ENCODE results near the gene PITX1. TPM values are rescaled to one million over a fixed set of nuclear protein-coding genes. Genes with fewer than 3 reads are reported as not detected.

PITX1 gene
- total RNA-seq, 1 experiment from 2014 or later: 60.2 TPM

DNA sequence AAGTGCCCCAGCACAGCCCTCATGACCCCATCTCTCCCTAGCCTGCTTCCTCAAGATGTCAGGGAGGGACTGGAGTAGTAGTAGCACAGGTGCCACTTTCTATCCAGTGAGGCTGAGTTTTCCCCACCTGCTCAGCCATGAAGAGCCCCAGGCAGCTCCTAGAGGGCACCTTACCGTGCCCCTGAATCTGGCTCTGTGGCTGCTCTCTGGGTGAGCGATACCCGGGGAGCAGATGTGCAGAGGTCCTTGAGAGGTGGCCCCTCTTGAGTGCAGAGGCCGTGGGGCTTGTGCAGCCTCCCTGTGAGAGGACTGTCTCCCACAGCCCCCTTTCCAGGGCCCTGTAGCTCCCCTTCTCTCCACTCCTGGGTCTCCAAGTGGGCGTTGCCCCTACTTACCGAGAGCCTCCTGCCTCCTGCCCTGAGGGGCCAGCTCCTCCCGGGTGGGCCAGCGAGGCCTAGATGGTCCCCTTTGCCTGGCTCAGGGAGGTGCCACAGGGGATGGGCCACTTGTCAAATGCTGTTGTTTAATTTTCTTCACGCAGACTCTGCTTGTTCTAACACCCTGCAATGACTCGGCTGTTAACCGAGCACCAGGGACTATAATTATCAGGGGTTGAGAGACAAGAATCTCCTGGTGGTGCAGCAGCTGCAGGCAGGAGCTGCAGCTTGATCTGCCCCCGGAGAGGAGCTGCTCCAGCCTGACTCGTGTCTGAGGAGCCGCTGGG is 29.6 kb upstream of the PITX1 start:
- in situ Hi-C loops (cut with HindIII; ENCODE audit: low sequenced_read_pairs): no loop called here
- DNase-seq (ENCODE audit: low spot score): no peak

GRCh38 chr5:135063056-135063445 is 29.0 kb upstream of the PITX1 start:
- in situ Hi-C loops (cut with HindIII; ENCODE audit: low sequenced_read_pairs): no loop called here

GRCh38 chr5:135062216-135063055 is 28.4 kb upstream of the PITX1 start:
- in situ Hi-C loops (cut with HindIII; ENCODE audit: low sequenced_read_pairs): no loop called here
- DNase-seq (ENCODE audit: low spot score): no peak

More at GRCh38 chr5:135063056-135063445, 29.0 kb upstream of the PITX1 start:
- no peak for DNase-seq (ENCODE audit: low spot score)

DNA sequence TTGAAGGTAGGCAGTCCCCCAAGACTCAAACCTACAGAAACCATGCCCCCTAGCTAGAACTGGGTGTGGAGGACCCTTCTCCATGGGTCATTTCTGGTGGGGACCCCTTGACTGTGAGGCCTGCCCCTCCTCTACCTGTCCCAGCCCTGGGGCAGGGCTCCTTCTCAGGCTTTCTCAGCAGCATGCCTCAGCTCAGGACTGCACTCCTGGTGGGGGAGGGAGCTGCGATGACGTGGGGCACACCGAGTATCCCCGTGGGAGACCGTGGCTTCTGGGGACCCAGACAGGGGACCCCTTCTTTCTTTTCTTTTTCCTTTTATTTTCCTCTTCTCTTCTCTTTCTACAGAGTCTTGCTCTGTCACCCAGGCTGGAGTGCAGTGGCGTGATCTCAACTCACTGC is 27.0 kb upstream of the PITX1 start:
- in situ Hi-C loops (cut with HindIII; ENCODE audit: low sequenced_read_pairs): no loop called here
- no peak for DNase-seq (ENCODE audit: low spot score)

- no peak for DNase-seq (ENCODE audit: low spot score)
- in situ Hi-C loops (cut with HindIII; ENCODE audit: low sequenced_read_pairs): no loop called here
Measured at GRCh38 chr5:135060021-135060420, 26.0 kb upstream of the PITX1 start.

DNA sequence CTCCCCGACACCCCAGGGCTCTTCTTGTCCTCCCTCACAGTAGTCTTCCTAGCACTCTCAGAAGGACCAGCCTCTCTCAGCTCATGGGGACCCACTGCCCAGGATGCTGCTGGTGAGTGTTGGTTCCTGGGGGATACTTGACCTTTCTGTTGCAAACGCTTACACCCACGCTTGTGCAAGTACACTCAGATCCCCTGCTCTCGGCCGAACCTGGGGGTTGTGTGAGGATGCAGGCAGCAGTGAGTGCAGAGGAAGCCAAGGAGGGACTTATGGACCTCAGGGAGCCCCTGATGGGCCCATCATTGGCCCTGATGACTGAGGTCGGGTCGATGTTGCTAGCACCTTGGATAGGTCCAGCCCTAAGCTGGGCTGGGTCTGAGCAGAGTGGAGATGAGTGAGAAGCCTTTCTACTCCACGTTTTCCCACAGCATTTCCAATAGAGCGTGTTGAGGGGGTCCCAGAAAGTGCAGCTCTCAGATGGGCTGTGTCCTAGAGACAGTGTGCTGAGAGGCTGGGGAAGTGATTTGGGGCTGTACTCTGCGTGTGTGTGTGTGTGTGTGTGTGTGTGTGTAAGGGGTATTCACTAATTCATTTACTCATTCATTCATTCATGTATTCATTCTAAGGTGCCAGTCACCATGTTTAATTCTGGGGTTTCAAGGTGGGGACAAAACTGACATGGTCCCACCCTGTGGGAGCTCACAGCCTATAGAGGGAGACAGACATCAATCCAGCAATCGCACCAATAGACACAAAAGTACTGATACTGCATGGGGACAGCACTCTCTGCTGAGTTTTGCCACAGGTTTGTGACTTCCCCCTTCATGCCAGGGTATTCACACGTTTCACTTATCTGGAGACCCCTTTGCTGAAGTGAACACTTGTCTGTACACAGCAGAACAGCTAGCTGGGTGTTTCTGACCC is 25.2 kb upstream of the PITX1 start:
- in situ Hi-C loops (cut with HindIII; ENCODE audit: low sequenced_read_pairs): no loop called here
- no peak for DNase-seq (ENCODE audit: low spot score)

- in situ Hi-C loops (cut with HindIII; ENCODE audit: low sequenced_read_pairs): no loop called here
- DNase-seq (ENCODE audit: low spot score): no peak
Measured at GRCh38 chr5:135058331-135058732, 24.3 kb upstream of the PITX1 start.

DNA sequence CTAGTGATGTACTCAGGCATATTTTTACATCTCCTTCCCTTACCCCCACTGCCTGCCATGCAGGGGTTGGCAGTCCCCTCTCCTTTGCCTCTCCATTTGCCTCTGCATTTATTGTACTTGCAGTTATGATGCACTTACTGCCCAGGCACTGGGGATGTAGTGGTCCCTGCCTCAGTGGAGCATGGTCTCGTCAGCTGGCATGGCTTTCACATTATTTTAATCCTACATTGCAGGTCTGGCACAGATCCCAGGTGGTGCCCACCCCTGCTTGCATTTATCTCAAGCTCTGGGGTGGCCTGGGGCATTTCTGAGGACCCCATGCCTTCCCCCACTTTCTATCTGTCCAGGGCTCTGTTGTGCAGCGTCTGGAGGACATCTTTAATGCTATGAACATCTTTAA is 23.2 kb upstream of the PITX1 start:
- in situ Hi-C loops (cut with HindIII; ENCODE audit: low sequenced_read_pairs): no loop called here
- DNase-seq (ENCODE audit: low spot score): no peak

GRCh38 chr5:135056316-135057030 is 22.4 kb upstream of the PITX1 start:
- in situ Hi-C loops (cut with HindIII; ENCODE audit: low sequenced_read_pairs): no loop called here
- no peak for DNase-seq (ENCODE audit: low spot score)

DNA sequence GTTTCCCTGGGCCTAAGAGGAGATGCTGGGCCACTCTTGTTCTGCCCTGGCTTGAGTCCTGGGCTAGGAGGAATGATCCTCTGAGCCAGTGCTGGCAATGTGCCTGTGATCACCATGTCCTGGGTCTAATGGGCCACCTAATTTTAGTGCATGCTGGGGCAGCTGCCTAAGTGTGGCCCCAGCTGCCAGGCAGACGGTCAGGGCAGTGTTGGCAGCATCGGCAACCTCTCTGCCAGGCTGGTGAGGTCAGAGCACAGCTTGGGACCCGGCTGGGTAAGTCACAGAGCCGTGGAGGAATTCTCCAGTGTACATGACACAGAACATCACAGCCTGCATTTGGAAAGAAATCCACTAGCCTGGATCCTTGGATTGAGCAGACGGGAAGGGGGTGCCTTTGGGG is 21.4 kb upstream of the PITX1 start:
- in situ Hi-C loops (cut with HindIII; ENCODE audit: low sequenced_read_pairs): no loop called here
- no peak for DNase-seq (ENCODE audit: low spot score)

DNA sequence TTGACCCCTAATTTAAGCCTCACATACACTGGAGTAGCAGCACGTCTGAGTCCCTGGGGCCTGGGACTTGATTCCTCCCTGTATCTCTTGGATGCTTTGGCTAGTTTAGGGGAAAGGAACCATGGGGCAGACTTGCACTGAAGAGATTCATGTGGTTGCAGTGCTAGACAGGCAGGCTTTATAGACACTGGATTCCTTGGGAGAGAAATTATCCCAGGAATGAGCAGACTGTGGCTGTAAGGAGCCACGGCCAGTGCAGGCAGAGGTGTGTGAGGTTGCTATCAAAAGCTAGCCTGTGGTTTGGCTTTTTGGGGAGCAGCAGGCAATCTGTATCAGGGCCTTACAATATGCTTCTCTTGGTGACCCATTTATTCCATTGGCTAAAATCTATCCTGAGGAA is 20.5 kb upstream of the PITX1 start:
- no peak for DNase-seq (ENCODE audit: low spot score)
- in situ Hi-C loops (cut with HindIII; ENCODE audit: low sequenced_read_pairs): no loop called here

GRCh38 chr5:135053989-135054388 is 20.0 kb upstream of the PITX1 start:
- in situ Hi-C loops (cut with HindIII; ENCODE audit: low sequenced_read_pairs): no loop called here
- DNase-seq (ENCODE audit: low spot score): no peak

DNA sequence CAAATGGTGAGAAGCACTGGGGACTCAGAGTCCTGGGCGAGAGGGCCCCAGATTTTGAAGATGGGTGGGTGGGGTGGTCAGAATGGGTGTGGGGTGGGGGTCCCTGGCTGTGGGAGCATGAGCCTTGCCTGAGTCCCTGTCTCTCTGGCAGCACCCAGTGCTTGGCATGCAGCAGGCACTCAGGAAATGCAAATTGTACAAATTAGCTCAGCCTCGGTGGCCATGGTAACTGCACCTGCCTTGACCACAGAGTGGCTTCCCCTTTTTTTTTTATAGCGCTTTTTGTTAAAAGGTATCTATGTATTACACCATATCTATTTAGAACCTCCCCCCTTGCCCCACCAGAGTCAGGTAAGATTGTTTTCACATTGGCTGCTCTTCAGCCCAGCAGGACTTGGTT is 19.2 kb upstream of the PITX1 start:
- in situ Hi-C loops (cut with HindIII; ENCODE audit: low sequenced_read_pairs): no loop called here

DNA sequence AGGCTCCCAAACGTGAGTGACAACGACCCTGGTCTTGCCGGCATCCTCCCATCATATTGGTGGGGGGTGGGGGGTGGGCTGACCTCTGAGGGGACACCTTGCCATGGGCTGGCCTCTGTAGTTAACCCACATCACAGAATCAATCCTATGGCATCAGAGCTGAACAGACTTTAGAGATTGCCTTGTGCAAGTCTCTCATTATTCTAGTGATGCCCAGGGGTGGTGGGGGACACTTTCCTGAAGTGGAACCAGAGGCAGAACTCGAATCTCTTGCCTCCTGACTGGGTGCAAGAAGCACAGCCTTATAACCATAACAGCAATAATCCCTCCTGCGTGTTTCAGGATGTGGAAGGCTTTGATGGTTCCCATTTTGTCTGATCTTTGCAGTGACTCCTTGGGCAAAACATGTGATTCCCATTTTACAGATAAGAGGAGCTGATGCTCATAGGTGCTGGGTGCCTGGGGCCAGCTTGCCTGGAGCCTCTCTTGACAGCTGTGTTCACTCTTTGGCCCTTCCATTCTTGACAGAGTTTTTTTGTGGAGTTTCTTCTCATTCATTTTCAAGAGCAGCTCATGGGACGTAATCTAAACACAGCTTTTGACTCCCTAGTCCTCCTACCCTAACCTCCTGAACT is 18.6 kb upstream of the PITX1 start:
- in situ Hi-C loops (cut with HindIII; ENCODE audit: low sequenced_read_pairs): no loop called here
- no peak for DNase-seq (ENCODE audit: low spot score)

More for the DNA sequence above, 19.2 kb upstream of the PITX1 start:
- DNase-seq (ENCODE audit: low spot score): no peak

- DNase-seq (ENCODE audit: low spot score): no peak
- in situ Hi-C loops (cut with HindIII; ENCODE audit: low sequenced_read_pairs): no loop called here
Measured at GRCh38 chr5:135051872-135052271, 17.8 kb upstream of the PITX1 start.

GRCh38 chr5:135051399-135051798 is 17.4 kb upstream of the PITX1 start:
- no peak for DNase-seq (ENCODE audit: low spot score)
- in situ Hi-C loops (cut with HindIII; ENCODE audit: low sequenced_read_pairs): no loop called here

- DNase-seq (ENCODE audit: low spot score): no peak
- in situ Hi-C loops (cut with HindIII; ENCODE audit: low sequenced_read_pairs): no loop called here
Measured at GRCh38 chr5:135050244-135050767, 16.3 kb upstream of the PITX1 start.

GRCh38 chr5:135048930-135049329 is 14.9 kb upstream of the PITX1 start:
- in situ Hi-C loops (cut with HindIII; ENCODE audit: low sequenced_read_pairs): no loop called here
- DNase-seq (ENCODE audit: low spot score): no peak
